ENCODE data around the gene P4HB.

DNA sequence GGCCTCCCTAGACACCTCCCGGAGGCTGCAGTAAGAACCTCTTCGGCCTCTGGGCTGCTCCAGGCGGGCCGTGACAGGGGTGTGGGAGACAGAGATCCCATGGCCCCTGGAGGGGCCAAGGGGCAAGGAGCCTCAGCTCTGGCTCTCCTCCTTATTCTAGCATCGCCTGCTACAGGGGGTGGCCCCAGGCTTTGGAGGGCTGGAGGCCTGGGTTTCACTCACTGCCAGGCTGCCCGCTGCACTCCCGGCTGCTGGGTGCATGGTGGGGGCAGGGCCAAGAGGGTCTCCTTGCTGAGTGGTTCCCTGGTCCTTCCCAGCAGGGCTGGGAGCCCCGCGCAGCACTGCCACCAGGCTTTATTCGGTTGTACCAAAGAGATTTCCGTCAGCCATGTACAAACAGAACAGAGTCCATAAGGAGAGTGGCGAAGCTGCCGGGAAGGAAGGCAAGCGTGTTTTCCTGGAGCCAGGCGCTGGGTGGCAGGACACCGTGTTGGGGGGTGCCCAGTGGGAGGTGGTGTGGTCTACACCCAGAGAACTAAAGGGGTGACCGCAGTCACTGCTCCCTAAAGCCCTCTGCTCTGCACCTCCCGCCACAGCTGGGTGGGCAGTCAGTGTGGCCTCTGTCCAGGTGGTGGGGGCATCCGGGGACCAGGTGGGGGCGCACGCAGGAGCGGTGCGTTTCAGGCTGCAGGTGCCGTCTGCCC is 43.7 kb upstream of the P4HB start:
- no peak for TF ChIP-seq POLR2A (IDR thresholded peaks at IDR 0.05)
- TF ChIP-seq, protein P1, sequence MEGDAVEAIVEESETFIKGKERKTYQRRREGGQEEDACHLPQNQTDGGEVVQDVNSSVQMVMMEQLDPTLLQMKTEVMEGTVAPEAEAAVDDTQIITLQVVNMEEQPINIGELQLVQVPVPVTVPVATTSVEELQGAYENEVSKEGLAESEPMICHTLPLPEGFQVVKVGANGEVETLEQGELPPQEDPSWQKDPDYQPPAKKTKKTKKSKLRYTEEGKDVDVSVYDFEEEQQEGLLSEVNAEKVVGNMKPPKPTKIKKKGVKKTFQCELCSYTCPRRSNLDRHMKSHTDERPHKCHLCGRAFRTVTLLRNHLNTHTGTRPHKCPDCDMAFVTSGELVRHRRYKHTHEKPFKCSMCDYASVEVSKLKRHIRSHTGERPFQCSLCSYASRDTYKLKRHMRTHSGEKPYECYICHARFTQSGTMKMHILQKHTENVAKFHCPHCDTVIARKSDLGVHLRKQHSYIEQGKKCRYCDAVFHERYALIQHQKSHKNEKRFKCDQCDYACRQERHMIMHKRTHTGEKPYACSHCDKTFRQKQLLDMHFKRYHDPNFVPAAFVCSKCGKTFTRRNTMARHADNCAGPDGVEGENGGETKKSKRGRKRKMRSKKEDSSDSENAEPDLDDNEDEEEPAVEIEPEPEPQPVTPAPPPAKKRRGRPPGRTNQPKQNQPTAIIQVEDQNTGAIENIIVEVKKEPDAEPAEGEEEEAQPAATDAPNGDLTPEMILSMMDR (IDR thresholded peaks at IDR 0.05): no peak
